GM23338 (cell line): Measurements from ENCODE around the gene BEGAIN. TPM values are rescaled to one million over a fixed set of nuclear protein-coding genes. Genes with fewer than 3 reads are reported as not detected.

ENCODE experiments used
- ATAC-seq: fragments of 200-7000 bp; cut with Tn5 transposase; 3 replicates; pipeline ENCODE4 v1.9.1; 2020
- DNase-seq: peaks from one replicate; pipeline ENCODE4 v3.0.0-alpha.2; 2015; ENCODE audit warnings: low spot score
- H2AFZ ChIP-seq: fragments of 200-600 bp; sonication (generic); 2 replicates; pipeline ENCODE4 v1.8.0; 2016; ENCODE audit warnings: antibody characterized with exemption, mild to moderate bottlenecking, moderate library complexity
- H3F3A ChIP-seq: fragments of 200-600 bp; sonication (generic); replicated peaks from 2 replicates; pipeline ENCODE4 v1.8.0; 2017; ENCODE audit warnings: antibody characterized with exemption, mixed run types, low read depth
- H3K27ac ChIP-seq: fragments of 200-600 bp; sonication (generic); 2 replicates; pipeline ENCODE4 v1.6.1; 2016; ENCODE audit warnings: low read depth
- H3K27me3 ChIP-seq: fragments of 200-600 bp; sonication (generic); 2 replicates; pipeline ENCODE4 v1.8.0; 2016; ENCODE audit warnings: mild to moderate bottlenecking, mixed run types, moderate library complexity; ENCODE audit not compliant: insufficient read depth
- H3K36me3 ChIP-seq: fragments of 200-600 bp; sonication (generic); 2 replicates; pipeline ENCODE4 v1.8.0; 2016; ENCODE audit warnings: mild to moderate bottlenecking; ENCODE audit not compliant: insufficient read depth
- H3K4me1 ChIP-seq: fragments of 200-600 bp; sonication (generic); 2 replicates; pipeline ENCODE4 v1.8.0; 2016; ENCODE audit warnings: mild to moderate bottlenecking, moderate library complexity; ENCODE audit not compliant: insufficient read depth
- H3K4me2 ChIP-seq: fragments of 200-600 bp; sonication (generic); 2 replicates; pipeline ENCODE4 v1.7.1; 2017; ENCODE audit warnings: mixed run types
- H3K4me3 ChIP-seq: fragments of 200-600 bp; sonication (generic); 2 replicates; pipeline ENCODE4 v1.6.1; 2016; ENCODE audit warnings: mixed run types
- H3K79me2 ChIP-seq: fragments of 200-600 bp; sonication (generic); replicated peaks from 2 replicates; pipeline ENCODE4 v1.8.0; 2017; ENCODE audit warnings: mild to moderate bottlenecking; ENCODE audit not compliant: insufficient read depth
- H3K9me2 ChIP-seq: fragments of 200-600 bp; sonication (generic); 2 replicates; pipeline ENCODE4 v1.8.0; 2017; ENCODE audit not compliant: insufficient read depth
- H4K20me1 ChIP-seq: fragments of 200-600 bp; sonication (generic); replicated peaks from 2 replicates; pipeline ENCODE4 v1.8.0; 2017; ENCODE audit warnings: mild to moderate bottlenecking; ENCODE audit not compliant: insufficient read depth
- H3K27ac Mint-ChIP-seq: 2 replicates; pipeline ENCODE4 v1.8.0; 2020; ENCODE audit warnings: inconsistent platforms, mild to moderate bottlenecking, moderate library complexity, mixed read lengths
- H3K27me3 Mint-ChIP-seq: 3 replicates; pipeline ENCODE4 v1.8.0; 2022; ENCODE audit warnings: low read depth, mild to moderate bottlenecking, moderate library complexity, mixed read lengths, inconsistent platforms; ENCODE audit not compliant: insufficient read depth, poor library complexity
- H3K36me3 Mint-ChIP-seq: 3 replicates; pipeline ENCODE4 v1.8.0; 2021; ENCODE audit warnings: low read depth, mild to moderate bottlenecking, inconsistent platforms, moderate library complexity, mixed read lengths
- H3K4me1 Mint-ChIP-seq: 3 replicates; pipeline ENCODE4 v1.8.0; 2020; ENCODE audit warnings: mild to moderate bottlenecking, inconsistent platforms, mixed read lengths
- H3K4me3 Mint-ChIP-seq: 3 replicates; pipeline ENCODE4 v1.8.0; 2021; ENCODE audit warnings: moderate library complexity, mild to moderate bottlenecking, inconsistent platforms, mixed read lengths
- H3K9me3 Mint-ChIP-seq: 3 replicates; pipeline ENCODE4 v1.8.0; 2020; ENCODE audit warnings: moderate library complexity, mild to moderate bottlenecking, inconsistent platforms, mixed read lengths
- CREB1 ChIP-seq: fragments of 250-450 bp; sonication (Bioruptor Pico); IDR thresholded peaks from 2 replicates; pipeline ENCODE4 v1.5.0; 2020; ENCODE audit warnings: low read depth, mild to moderate bottlenecking, moderate library complexity
- CTCF ChIP-seq, 2 experiments: fragments of 200-600 bp in 1 of 2; sonication (generic) in 1 of 2; conservative IDR thresholded peaks; 2 replicates each; pipeline versions ENCODE4 v1.5.1 to v1.6.1; 2016 to 2017; ENCODE audit warnings: antibody characterized with exemption in 2 of 2, low read depth in 2 of 2, mild to moderate bottlenecking in 2 of 2, moderate library complexity in 1 of 2
- ETS1 ChIP-seq: IDR thresholded peaks from 2 replicates; pipeline ENCODE4 v1.6.1; 2016; ENCODE audit warnings: antibody characterized with exemption
- EZH2 ChIP-seq: fragments of 200-600 bp; sonication (generic); IDR thresholded peaks from one replicate; pipeline ENCODE4 v1.8.0; 2017; ENCODE audit warnings: antibody characterized with exemption, mild to moderate bottlenecking, low read depth; ENCODE audit not compliant: unreplicated experiment
- EZH2phosphoT487 ChIP-seq: fragments of 200-600 bp; sonication (generic); IDR thresholded peaks from one replicate; pipeline ENCODE4 v1.8.1; 2018; ENCODE audit warnings: antibody characterized with exemption; ENCODE audit not compliant: unreplicated experiment
- JUNB ChIP-seq: IDR thresholded peaks from one replicate; pipeline ENCODE4 v1.6.1; 2016; ENCODE audit warnings: antibody characterized with exemption; ENCODE audit not compliant: unreplicated experiment
- NANOG ChIP-seq: IDR thresholded peaks from 2 replicates; pipeline ENCODE4 v1.6.1; 2016; ENCODE audit warnings: antibody characterized with exemption, borderline replicate concordance
- POLR2AphosphoS5 ChIP-seq: IDR thresholded peaks from 2 replicates; pipeline ENCODE4 v1.6.1; 2016; ENCODE audit warnings: antibody characterized with exemption, low read depth
- REST ChIP-seq: IDR thresholded peaks from one replicate; pipeline ENCODE4 v1.6.1; 2018; ENCODE audit warnings: antibody characterized with exemption; ENCODE audit not compliant: unreplicated experiment
- STAT1 ChIP-seq: IDR thresholded peaks from one replicate; pipeline ENCODE4 v1.6.1; 2016; ENCODE audit warnings: antibody characterized with exemption; ENCODE audit not compliant: unreplicated experiment
- ZNF114 ChIP-seq: fragments of 250-450 bp; sonication (Bioruptor Pico); IDR thresholded peaks from 2 replicates; pipeline ENCODE4 v1.5.0; 2020; ENCODE audit warnings: mild to moderate bottlenecking, moderate library complexity
- ZNF331 ChIP-seq: fragments of 250-450 bp; sonication (Bioruptor Pico); IDR thresholded peaks from 2 replicates; pipeline ENCODE4 v1.5.0; 2020; ENCODE audit warnings: low read depth, mild to moderate bottlenecking, moderate library complexity
- ZNF462 ChIP-seq: fragments of 250-450 bp; sonication (Bioruptor Pico); IDR thresholded peaks from 2 replicates; pipeline ENCODE4 v1.5.0; 2020; ENCODE audit warnings: mild to moderate bottlenecking, moderate library complexity
- polyA plus RNA-seq: library from polyadenylated mRNA; unstranded; fragments of >200 nt; fragmentation: Nextera tagmentation; extraction: Ambion mirVana; gene quantifications from 2 replicates; pipeline ENCODE4 v1.2.1, GENCODE V29; 2016
- total RNA-seq: library from RNA; depleted of rRNA; stranded (reverse); fragments of >200 nt; shearing (Covaris generic); gene quantifications from 2 replicates; pipeline ENCODE4 v1.2.3, GENCODE V29; 2014

The BEGAIN gene
- total and polyA plus RNA-seq, 2 experiments from 2014 or later = 0.60 to 2.4 TPM

GRCh38 chr14:100566586-100566985 lies 20.6 kb downstream of the BEGAIN start:
- Histone ChIP-seq H3K4me2 (peak overlapping the region; percentile 87), H3K36me3 (no peaks in the 10 kb centered on the region), H3K27me3 (peaks cover 46% of the 10 kb centered on the region), H3K4me3 (peak overlapping the region; percentile 73), H3K79me2 (no peaks in the 10 kb centered on the region), H3K27ac (no peak overlapping the region), H3F3A (no peaks in the 10 kb centered on the region), H4K20me1 (no peaks in the 10 kb centered on the region), H2AFZ (peak overlapping the region; percentile 85), H3K4me1 (peaks cover 10% of the 10 kb centered on the region), H3K9me2 (no peaks in the 10 kb centered on the region)
- H3K27ac Mint-ChIP-seq = no peak overlapping the region
- peaks cover 46% of the 10 kb centered on the region for H3K27me3 Mint-ChIP-seq
- H3K4me1 Mint-ChIP-seq = peaks cover 8% of the 10 kb centered on the region
- H3K4me3 Mint-ChIP-seq = peak overlapping the region; percentile 64; the same call in 2 of the 3 replicates
- H3K9me3 Mint-ChIP-seq = no peaks in the 10 kb centered on the region; the same call in 2 of the 3 replicates
- no peaks in the 10 kb centered on the region for H3K36me3 Mint-ChIP-seq
- ATAC-seq (no peak), DNase-seq (no peak)
- TF ChIP-seq ETS1 = no peak
- no peak for TF ChIP-seq ZNF462 (CRISPR knock-in tag)
- TF ChIP-seq NANOG = no peak
- TF ChIP-seq REST = no peak
- no peak for TF ChIP-seq ZNF114 (CRISPR knock-in tag)
- TF ChIP-seq STAT1 = no peak
- no peak for TF ChIP-seq ZNF331 (CRISPR knock-in tag)
- no peak for TF ChIP-seq CREB1 (CRISPR knock-in tag)
- no peak for TF ChIP-seq POLR2AphosphoS5
- TF ChIP-seq CTCF (conservative IDR thresholded peaks at IDR 0.05; ENCODE audit: low read depth in 2 of 2) = no peak
- TF ChIP-seq EZH2phosphoT487 = no peak
- no peak for TF ChIP-seq JUNB
- no peak for TF ChIP-seq EZH2
